ENCODE data around the gene AOC2. TPM values are rescaled to one million over a fixed set of nuclear protein-coding genes. Genes with fewer than 3 reads are reported as not detected.

The AOC2 gene
- total RNA-seq, 4 donors from 2014 or later: 0.93 to 1.7 (median 1.3) TPM

DNA sequence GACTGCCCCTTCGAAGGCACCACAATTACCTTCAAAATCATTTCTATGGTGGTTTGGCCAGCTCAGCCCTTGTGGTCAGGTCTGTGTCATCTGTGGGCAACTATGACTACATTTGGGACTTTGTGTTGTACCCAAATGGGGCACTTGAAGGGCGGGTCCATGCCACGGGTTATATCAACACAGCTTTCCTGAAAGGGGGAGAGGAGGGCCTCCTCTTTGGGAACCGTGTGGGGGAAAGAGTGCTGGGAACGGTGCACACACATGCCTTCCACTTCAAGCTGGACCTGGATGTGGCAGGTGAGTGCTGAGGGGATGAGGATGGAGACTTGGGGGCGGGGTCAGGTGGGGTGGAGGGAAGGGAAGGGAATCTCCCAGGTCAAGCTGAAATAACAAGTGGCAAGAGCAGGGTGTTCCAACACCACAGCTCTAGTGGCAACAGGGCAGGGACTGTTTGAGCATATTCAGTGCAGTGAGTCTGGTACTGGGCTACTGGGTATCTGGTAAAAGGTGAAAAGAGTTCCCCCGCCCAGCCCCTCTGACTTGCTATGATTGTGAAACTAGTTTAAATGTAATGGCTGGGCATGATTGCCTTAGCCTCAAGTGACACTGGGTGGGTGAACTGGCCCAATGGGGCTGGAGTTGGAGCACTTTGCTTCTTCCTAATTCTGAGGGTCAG is 1.7 kb downstream of the AOC2 start:
- intact Hi-C loops (cut with DNase I): loop anchor here (5.0 kb wide), 1 partner anchor 91 kb away; no protein-coding TSS in a partner anchor
- Histone ChIP-seq H3K9me3 (no peaks in the 10 kb centered on the region), H3K4me1 (peaks cover 8 to 21% of the 10 kb centered on the region in 2 donors)

GRCh38 chr17:42846594-42847280 is 2.4 kb downstream of the AOC2 start:
- peaks cover 8 to 23% of the 10 kb centered on the region in 2 donors for H3K4me1 ChIP-seq
- WGBS, 2 donors: 71 to 76% methylated on average over 9 of the region's 9 CpGs
- intact Hi-C loops (cut with DNase I): loop anchor here (5.0 kb wide), 1 partner anchor 91 kb away; no protein-coding TSS in a partner anchor

More for the DNA sequence above, 1.7 kb downstream of the AOC2 start:
- Histone ChIP-seq H3K36me3 (peaks cover 13 to 20% of the 10 kb centered on the region in 2 donors), H3K27ac (no peak overlapping the region), H3K4me3 (replicated peaks in 1 of 3) (no peak overlapping the region), H3K27me3 (no peaks in the 10 kb centered on the region)
- no peak for TF ChIP-seq POLR2A (IDR thresholded peaks at IDR 0.05)
- TF ChIP-seq CTCF (IDR thresholded peaks at IDR 0.05): no peak
- no peak for DNase-seq
- WGBS, 2 donors: 69 to 77% methylated on average over 6 to 7 of the region's 7 CpGs

GRCh38 chr17:42848093-42848492 is 3.7 kb downstream of the AOC2 start:
- H3K4me3 ChIP-seq (replicated peaks in 1 of 3): no peak overlapping the region
- peaks cover 8 to 23% of the 10 kb centered on the region in 2 donors for H3K4me1 ChIP-seq
- no peaks in the 10 kb centered on the region for H3K27me3 ChIP-seq
- TF ChIP-seq POLR2A (IDR thresholded peaks at IDR 0.05): no peak
- intact Hi-C loops (cut with DNase I): loop anchor here (5.0 kb wide), 1 partner anchor 89 kb away; no protein-coding TSS in a partner anchor
- no peak overlapping the region for H3K27ac ChIP-seq
- H3K9me3 ChIP-seq: no peaks in the 10 kb centered on the region
- DNase-seq: no peak
- peaks cover 0 to 2% of the 10 kb centered on the region in 2 donors for H3K36me3 ChIP-seq
- WGBS, 2 donors: 87 to 88% methylated on average over 3 of the region's 3 CpGs

More at GRCh38 chr17:42846594-42847280, 2.4 kb downstream of the AOC2 start:
- H3K4me3 ChIP-seq (replicated peaks in 1 of 3): no peak overlapping the region
- H3K27me3 ChIP-seq: no peaks in the 10 kb centered on the region
- H3K9me3 ChIP-seq: no peaks in the 10 kb centered on the region
- TF ChIP-seq CTCF (IDR thresholded peaks at IDR 0.05): no peak
- TF ChIP-seq POLR2A (IDR thresholded peaks at IDR 0.05): no peak
- no peak overlapping the region for H3K27ac ChIP-seq
- no peak for DNase-seq
- H3K36me3 ChIP-seq: peaks cover 6 to 14% of the 10 kb centered on the region in 2 donors

DNA sequence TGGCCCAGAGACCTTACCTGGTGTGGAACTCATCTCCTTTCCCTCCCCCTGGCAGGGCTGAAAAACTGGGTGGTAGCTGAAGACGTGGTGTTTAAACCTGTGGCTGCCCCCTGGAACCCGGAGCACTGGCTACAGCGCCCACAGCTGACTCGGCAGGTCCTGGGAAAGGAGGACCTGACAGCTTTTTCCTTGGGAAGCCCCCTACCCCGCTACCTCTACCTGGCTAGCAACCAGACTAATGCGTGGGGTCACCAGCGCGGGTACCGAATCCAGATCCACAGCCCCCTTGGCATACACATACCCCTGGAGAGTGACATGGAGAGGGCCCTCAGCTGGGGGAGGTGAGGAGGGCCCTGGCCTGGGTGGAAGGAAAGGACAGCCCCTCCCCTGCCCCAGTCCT is 4.7 kb downstream of the AOC2 start:
- no peak for TF ChIP-seq POLR2A (IDR thresholded peaks at IDR 0.05)
- TF ChIP-seq CTCF (IDR thresholded peaks at IDR 0.05): no peak
- intact Hi-C loops (cut with DNase I): loop anchor here (5.0 kb wide), 1 partner anchor 88 kb away; no protein-coding TSS in a partner anchor
- Histone ChIP-seq H3K36me3 (no peaks in the 10 kb centered on the region), H3K27me3 (no peaks in the 10 kb centered on the region), H3K4me1 (peaks cover 8 to 23% of the 10 kb centered on the region in 2 donors), H3K27ac (no peak overlapping the region), H3K4me3 (replicated peaks in 1 of 3) (no peak overlapping the region), H3K9me3 (no peaks in the 10 kb centered on the region)
- DNase-seq: no peak
- 83% methylated on average over 2 to 9 of the region's 9 CpGs for WGBS, 2 donors

DNA sequence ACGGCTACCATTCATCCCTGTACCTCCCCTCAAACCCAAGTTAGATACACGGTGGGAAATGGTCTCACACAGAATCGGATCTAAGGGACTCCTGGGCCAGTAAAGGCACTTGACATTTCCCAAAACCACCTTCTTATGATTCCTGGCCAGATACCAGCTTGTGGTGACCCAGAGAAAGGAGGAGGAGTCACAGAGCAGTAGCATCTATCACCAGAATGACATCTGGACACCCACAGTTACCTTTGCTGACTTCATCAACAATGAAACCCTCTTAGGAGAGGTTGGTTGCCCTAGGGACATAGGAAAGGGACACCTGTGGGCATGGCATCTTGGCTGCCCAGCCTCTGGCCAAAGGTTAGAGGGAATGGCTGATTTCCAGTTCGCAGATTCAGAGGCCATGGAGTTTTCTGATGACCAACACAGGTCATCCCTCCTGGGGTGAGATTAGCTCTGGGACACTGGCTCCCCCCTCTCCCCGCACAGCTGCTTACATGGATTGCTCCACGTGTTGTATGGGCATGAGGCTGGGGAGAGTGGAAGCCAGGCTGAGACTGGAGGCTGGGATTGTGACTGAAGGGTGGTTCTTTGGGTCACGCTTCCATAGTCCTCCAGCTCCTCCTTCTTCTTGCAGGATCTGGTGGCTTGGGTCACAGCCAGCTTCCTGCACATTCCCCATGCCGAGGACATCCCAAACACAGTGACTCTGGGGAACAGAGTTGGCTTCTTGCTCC is 5.2 kb downstream of the AOC2 start:
- intact Hi-C loops (cut with DNase I): loop anchor here (5.0 kb wide), 1 partner anchor 88 kb away; no protein-coding TSS in a partner anchor
- no peak overlapping the region for H3K27ac ChIP-seq
- DNase-seq: peak; percentile 44 to 58
- TF ChIP-seq POLR2A (IDR thresholded peaks at IDR 0.05): no peak
- H3K36me3 ChIP-seq: no peaks in the 10 kb centered on the region
- H3K27me3 ChIP-seq: no peaks in the 10 kb centered on the region
- H3K4me3 ChIP-seq (replicated peaks in 1 of 3): no peak overlapping the region
- H3K4me1 ChIP-seq: peaks cover 8 to 23% of the 10 kb centered on the region in 2 donors
- 40 to 47% methylated on average over 8 of the region's 8 CpGs for WGBS, 2 donors
- H3K9me3 ChIP-seq: no peaks in the 10 kb centered on the region

Measured in thyroid gland (tissue), 4 donors.